Body of pancreas (tissue), 4 donors: ENCODE results near the gene ASIC3.

ENCODE experiments used
- CTCF ChIP-seq, 7 experiments: fragments of 450-650 bp in 4 of 7; fragments of 200-600 bp in 3 of 7; sonication (generic) in 3 of 7; IDR thresholded peaks; one replicate each; pipeline ENCODE4 v1.5.1; 2016 to 2019; ENCODE audit warnings: antibody characterized with exemption in 7 of 7
- POLR2A ChIP-seq, 3 donors: fragments of 450-650 bp; IDR thresholded peaks; one replicate each; pipeline ENCODE4 v1.6.1; 2016; ENCODE audit warnings: antibody characterized with exemption in 3 of 3, mild to moderate bottlenecking in 2 of 3

GRCh38 chr7:151095123-151095797, 46.9 kb downstream of the ASIC3 start:
- TF ChIP-seq CTCF (IDR thresholded peaks at IDR 0.05) (no peak), POLR2A (IDR thresholded peaks at IDR 0.05) (no peak)
